Stimulated activated CD4-positive, alpha-beta T cell treated with anti-CD3 and anti-CD28 coated beads, Interleukin-1b, Interleukin-23, amount 100 ng/mL, for 48 hours (primary cell): ENCODE measurements around the gene STXBP4.

Experiments
- DNase-seq: peaks from one replicate; pipeline ENCODE4 v3.0.0-alpha.2; 2020

Gene STXBP4

GRCh38 chr17:54971147-54971546 is 2.6 kb downstream of the STXBP4 start:
- DNase-seq, result no peak

DNA sequence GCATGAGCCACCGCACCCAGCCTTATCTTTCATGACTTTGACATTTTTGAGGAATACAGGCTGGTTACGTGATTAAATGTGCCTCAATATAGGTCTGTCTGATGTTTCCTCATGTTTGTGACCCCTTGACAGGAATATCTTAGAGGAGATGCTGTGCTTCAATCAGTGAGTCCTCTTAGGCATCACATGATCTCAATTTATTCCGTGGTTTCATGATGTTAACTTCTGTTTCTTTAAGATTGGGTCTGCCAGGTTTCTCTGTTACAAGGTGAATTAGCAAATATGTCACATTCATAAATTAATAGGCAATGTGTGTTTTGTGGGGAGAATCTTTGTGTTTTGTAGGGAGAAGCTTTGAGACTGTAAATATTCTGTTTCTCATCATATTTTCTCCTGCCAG is 3.3 kb downstream of the STXBP4 start:
- DNase-seq, result no peak

DNA sequence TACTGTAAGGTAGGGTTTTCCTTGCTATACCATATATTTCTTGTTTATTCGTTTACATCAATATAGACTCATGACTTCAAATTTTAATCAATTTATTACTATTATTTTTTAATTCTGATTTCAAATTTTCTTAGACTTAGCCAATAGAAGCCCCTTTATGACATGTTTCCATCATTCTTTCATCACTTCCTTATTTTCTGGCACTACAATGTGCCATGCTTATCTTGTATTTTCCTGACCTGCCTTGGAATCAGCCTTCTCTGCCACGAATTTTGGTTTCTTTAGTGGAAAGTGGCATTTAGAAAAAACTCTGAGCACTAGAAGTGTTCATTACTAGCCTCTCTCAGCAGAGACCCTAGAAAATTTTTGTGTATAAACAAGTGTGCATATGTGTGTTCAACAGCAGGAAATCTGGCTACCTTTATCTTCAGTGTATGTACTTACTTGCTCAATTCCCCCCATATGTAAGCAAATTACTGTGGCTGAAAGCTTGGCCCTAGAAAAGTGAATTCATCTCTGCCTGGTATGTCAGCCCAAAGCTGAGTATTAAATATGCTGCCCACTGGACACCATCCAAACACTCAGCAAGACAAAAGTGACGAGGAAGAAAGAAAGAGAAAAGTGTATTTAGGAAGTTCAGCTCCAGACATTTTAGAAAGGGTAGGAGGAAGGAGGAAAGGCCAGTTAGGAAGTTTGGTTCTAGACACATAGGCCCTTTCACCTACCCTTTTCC is 4.0 kb downstream of the STXBP4 start:
- no peak for DNase-seq

DNA sequence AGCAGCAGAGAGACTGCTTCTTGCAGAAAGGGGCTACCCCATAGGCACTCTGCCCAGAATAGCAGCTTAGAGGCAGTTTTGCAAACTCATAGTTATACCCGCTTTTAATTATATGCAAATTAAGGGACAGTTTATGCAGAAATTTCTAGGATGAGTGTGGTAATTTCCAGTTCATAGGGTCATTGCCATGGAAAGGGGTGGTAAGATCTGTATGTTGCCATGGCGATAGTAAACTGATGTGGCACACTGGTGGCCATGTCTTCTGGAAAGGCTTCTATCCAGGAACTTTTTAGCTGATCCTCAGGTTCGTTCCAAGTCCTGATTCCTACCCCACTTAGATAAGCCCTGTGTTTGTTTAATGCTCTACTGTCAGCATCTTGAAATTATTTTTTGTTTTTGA is 6.2 kb downstream of the STXBP4 start:
- no peak for DNase-seq

DNA sequence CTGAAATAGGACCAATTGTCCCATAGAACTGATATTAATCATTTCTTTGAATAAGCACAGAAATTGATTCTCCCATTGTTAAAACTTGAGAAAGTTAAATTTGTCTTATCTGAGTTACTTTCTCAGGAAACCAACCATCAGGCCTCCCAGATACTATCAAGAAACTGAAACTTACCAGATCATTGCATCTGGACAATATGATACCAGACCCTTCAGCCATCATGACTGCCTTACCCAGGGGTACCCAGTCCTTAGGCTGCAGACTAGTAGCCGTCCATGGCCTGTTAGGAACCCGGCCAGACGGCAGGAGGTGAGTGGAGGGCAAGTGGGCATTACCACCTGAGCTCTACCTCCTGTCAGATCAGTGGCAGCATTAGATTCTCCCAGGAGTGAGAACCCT is 7.8 kb downstream of the STXBP4 start:
- DNase-seq, result no peak

GRCh38 chr17:54977744-54978143 is 9.2 kb downstream of the STXBP4 start:
- DNase-seq, result no peak

DNA sequence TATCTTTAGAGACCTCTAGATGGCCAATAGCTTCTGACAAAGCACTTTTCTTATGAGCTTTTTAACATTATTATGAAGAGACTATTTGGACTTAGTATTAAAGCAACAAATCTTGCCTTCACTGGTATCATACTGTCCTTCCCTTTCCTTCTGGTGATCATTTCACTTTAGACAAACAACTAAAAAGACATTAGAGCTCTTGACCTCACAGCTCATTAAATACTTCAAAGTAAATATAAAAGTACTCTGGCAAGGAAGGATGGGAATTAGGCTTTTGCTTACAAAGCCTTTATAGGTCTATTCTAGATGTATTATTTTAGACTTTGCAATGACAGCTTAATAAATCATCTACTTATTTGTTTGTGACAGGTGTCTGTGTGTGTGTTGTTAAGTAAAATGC is 11.1 kb downstream of the STXBP4 start:
- DNase-seq, result no peak

DNA sequence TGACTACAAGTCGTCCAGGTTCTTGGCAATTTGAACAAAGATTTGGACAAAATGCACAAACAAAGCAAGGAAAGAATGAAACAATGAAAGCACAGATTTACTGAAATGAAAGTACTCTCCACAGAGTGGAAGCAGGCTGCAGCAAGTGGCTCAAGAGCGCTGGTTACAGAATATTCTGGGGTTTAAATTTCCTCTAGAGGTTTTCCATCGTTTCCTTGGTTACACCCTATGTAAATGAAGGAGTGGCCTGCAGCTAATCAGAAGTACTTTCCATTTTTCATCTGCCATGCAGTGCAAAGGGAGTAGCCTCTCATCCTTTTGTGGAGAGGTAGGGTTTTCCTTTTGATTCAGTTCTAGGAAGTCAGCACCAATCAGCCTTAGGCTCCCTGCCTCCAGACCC is 11.8 kb downstream of the STXBP4 start:
- no peak for DNase-seq

GRCh38 chr17:54982399-54982798 is 13.8 kb downstream of the STXBP4 start:
- DNase-seq, result no peak

DNA sequence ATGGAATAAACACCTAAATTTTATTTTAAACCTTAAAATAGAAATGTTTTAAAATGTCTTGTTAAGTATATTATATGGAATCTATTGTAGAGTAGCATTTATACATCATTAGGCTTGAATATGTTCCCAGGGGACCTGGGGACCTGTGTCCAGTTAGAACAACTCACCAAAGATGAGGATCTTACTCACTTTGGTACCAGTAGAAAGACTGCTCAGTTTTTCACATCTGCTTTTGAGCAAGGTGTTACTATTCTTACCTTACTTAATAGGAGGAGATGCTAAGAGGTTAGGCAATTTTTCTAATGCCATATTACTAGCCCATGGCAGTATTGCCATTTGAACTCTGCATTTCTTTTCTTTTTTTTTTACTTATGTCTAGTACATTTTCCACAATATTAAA is 14.7 kb downstream of the STXBP4 start:
- no peak for DNase-seq

DNA sequence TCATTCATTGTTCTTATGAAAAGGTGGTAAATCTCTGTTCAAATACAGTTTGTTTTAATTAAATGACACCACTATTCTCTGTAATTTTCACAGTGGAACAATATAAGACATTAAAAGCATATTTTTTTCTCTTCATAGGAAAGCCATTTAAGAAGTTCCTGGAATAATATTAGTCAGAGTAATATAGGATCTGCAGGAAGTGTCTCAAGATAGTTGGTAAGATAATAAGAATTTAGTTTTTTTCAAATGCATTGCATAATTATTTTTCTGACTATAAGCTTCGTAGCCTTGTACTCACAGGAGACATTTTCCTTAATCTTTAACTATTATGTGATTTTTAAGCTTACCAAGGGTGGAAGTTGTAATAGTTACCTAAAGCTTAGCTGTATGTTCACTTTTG is 16.9 kb downstream of the STXBP4 start:
- no peak for DNase-seq

DNA sequence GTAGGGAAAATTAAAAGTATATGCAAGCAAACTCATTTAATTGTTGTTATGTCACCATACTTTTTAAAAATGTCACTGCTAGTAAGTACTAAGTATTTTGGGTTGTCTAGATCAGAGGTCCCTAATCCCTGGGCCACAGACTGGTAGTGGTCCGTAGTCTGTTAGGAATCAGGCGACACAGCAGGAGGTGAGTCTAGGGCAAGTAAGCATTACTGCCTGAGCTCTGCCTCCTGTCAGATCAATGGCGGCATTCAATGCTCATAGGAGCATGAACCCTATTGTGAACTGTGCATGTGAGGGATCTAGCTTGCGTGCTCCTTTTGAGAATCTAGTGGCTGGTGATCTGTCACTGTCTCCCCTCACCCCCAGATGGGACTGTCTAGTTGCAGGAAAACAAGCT is 21.6 kb downstream of the STXBP4 start:
- no peak for DNase-seq

- no peak for DNase-seq
These were observed 23.0 kb downstream of the STXBP4 start for GRCh38 chr17:54991567-54991966.

DNA sequence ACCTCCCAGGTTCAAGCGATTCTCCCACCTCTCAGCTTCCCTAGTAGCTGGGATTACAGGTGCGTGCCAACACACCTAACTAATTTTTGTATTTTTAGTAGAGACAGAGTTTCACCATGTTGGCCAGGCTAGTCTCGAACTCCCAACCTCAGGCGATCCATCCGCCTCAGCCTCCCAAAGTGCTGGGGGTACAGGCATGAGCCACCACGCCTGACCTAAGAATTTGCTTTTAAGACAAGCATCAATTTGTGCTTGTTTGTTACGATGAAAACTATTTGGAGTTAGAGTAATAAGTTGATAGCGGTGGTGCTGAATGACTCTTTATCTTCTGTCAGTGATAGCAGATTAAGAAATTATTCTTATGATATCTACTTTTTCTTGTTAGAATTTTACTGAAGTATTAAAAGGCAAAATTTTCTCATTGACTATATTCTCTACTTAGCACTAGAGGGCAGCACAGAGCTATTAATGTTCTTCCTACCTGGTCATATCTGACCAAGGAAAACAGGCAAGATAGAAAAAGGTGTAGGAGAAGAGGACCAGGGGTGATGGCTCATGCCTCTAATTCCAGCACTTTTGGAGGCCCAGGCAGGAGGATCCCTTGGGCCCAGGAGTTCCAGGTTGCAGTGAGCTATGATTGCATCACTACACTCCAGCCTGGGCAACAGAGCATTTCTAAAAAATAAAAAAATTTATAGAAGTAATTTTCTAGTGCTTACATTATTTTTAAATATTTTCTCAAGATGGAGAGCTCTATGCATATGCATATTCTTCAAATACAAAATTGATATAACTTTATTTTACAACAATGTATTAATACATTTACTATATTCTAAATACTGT is 24.5 kb downstream of the STXBP4 start:
- no peak for DNase-seq

DNA sequence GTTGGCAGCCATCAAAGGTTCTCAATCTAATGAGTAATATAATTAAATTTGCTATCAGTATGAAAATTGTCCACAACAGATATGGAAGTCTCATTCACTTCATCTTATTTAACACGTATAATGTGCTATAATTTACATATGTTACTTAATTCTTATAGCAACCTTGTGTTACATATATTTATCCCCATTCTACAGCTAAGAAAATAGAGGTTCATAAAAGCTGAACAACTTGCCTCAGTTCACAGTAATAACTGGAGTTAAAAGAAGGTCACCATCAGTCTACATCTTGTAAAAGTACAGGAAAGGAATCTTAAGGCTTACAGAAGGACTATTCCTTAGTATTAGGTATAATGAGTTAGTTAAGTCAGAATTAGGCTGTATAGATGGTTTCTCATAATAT is 27.9 kb downstream of the STXBP4 start:
- no peak for DNase-seq

DNA sequence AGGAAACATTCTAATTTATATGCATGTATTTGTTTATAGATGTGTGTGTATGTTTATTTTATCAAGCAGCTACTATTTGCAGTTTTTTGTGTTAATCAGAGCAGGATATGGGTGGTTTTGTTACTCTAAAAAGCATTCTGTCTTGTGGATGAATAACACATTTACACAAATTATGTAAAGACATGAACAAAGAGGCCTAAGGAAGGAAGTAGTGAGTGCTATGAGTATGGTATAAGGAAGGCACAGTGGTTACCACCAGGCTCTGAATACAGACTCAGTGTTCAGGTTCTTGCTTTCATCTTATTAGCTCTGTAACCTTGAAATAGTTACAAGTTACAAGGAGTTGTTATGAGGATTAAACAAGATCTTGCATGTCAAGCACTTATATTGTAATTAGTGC is 33.9 kb downstream of the STXBP4 start:
- no peak for DNase-seq

DNA sequence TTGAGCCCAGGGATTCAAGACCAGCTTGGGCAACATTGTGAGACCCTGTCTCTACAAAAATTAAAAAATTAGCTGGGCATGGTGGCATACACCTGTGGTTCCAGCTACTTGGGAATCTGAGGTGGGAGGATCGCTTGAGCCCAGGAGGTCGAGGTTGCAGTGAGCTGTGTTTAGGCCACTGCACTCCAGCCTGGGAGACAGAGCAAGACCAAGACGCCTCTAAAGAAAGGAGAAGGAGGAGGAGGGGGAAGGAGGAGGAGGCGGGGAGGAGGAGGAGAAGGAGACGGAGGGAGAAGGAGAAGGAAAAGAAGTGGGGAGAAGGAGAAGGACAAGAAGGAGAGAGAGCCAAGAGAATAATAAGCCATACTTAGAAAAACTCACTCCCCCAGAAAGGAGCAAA is 35.9 kb downstream of the STXBP4 start:
- no peak for DNase-seq

DNA sequence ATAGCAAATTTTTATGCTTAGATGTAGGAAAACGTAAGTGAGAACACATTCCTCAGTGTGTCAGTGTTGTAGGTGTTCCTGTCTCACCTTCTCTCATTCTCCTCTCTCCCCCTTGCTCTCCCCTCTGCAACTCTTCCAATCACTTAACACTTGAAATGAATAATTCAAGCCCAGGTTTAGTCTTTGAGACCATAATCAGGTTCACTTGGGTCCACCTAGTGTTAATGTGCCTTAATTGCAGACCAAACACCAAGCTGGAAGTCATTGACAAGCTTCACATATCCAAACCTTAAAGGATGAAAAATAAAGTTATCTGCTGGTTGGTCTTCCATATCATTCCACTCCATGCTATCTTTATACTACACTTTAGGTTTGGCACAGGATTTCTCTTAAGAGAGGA is 37.0 kb downstream of the STXBP4 start:
- DNase-seq, result peak; percentile 3

GRCh38 chr17:55023626-55024025 is 55.1 kb downstream of the STXBP4 start:
- no peak for DNase-seq

DNA sequence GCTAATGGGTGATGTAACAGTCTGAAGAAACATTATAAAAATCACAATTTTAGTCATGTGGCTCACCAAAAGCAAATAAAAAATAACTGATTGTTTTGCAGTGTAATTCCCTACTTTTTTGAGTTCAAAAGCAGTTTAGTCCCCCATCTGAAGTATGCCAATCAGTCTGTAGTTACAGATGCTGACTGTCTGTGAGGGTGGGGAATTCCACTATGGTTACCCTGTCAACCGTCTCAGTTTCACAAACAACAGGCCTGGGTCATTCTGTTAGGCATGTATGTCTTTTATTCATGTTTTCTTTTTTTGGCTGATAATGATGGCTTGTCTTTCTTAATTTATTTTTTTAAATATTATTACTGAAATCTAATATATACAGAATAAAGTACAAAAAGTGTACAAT is 69.3 kb downstream of the STXBP4 start:
- DNase-seq, result no peak

GRCh38 chr17:55038291-55038690 is 69.7 kb downstream of the STXBP4 start:
- no peak for DNase-seq

- DNase-seq, result no peak
These were observed 72.0 kb downstream of the STXBP4 start for GRCh38 chr17:55040611-55041010.

GRCh38 chr17:55053855-55054254 is 85.3 kb downstream of the STXBP4 start:
- DNase-seq, result no peak

- no peak for DNase-seq
These were observed 85.9 kb downstream of the STXBP4 start for GRCh38 chr17:55054429-55054828.

DNA sequence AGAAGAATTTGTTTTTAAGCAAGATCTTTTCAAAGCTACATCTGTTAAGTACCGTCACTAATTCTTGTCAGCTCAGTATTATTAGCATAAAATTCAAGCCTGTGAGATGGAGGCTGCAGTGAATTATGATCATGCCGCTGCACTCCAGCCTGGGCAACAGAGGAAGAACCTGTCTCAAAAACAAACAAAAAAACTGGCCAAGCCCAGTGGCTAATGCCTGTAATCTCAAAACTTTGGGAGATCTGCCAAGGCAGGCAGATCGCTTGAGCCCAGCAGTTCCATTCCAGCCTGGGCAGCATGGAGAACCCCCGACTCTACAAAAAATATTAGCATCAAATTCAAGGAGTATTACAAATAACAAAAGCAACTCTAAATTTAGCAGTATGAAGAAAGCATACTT is 88.0 kb downstream of the STXBP4 start:
- DNase-seq, result no peak
